ENCODE data around the gene RAI1. TPM values are rescaled to one million over a fixed set of nuclear protein-coding genes. Genes with fewer than 3 reads are reported as not detected.

Gene RAI1
- total and polyA plus RNA-seq, 2 of the 13 experiments (the other 11 are each of a cell fraction or from before 2014, with no cell fraction given) = 3.4 to 5.2 TPM

- TF ChIP-seq KLF16 (CRISPR knock-in tag; IDR thresholded peaks at IDR 0.05) (no peak; a peak in 1 of 4 replicates), KAT8 (CRISPR knock-in tag; IDR thresholded peaks at IDR 0.05) (0 out of 2 replicates have a peak, but pooled peaks have one; percentile 39), IKZF5 (CRISPR knock-in tag; IDR thresholded peaks at IDR 0.05) (peak; percentile 11; the same call in 1 of the 2 replicates), THAP11 (CRISPR knock-in tag; IDR thresholded peaks at IDR 0.05) (peak; percentile 64), ZNF777 (CRISPR knock-in tag; IDR thresholded peaks at IDR 0.05) (0 out of 2 replicates have a peak, but pooled peaks have one; percentile 32), ZNF713 (CRISPR knock-in tag; IDR thresholded peaks at IDR 0.05) (no peak), BHLHE40 (IDR thresholded peaks at IDR 0.05; ENCODE audit: low read length) (no peak), ZNF83 (CRISPR knock-in tag; IDR thresholded peaks at IDR 0.05; ENCODE audit: borderline replicate concordance) (0 out of 2 replicates have a peak, but pooled peaks have one; percentile 28), RCOR2 (CRISPR knock-in tag; IDR thresholded peaks at IDR 0.05) (no peak), RARA (CRISPR knock-in tag; IDR thresholded peaks at IDR 0.05) (no peak), FOXP4 (CRISPR knock-in tag; IDR thresholded peaks at IDR 0.05) (peak; percentile 65; the same call in 1 of the 2 replicates), TIGD3 (CRISPR knock-in tag; IDR thresholded peaks at IDR 0.05; ENCODE audit: borderline replicate concordance) (no peak), ZNF776 (CRISPR knock-in tag; IDR thresholded peaks at IDR 0.05) (peak; percentile 67), ZGPAT (CRISPR knock-in tag; IDR thresholded peaks at IDR 0.05) (peak; percentile 24), ZNF512B (CRISPR knock-in tag; IDR thresholded peaks at IDR 0.05; ENCODE audit: borderline replicate concordance) (no peak), ZNF616 (CRISPR knock-in tag; IDR thresholded peaks at IDR 0.05; ENCODE audit: low read depth) (no peak), TP53 (CRISPR knock-in tag; conservative IDR thresholded peaks at IDR 0.05) (no peak), HNRNPLL (IDR thresholded peaks at IDR 0.05; ENCODE audit: low read depth, low read length, poor library complexity, severe bottlenecking) (peak; percentile 25), PAX8 (CRISPR knock-in tag; IDR thresholded peaks at IDR 0.05; ENCODE audit: borderline replicate concordance) (no peak), SMYD3 (CRISPR knock-in tag; IDR thresholded peaks at IDR 0.05) (no peak)
These were observed 12.3 kb downstream of the RAI1 start (continued) for GRCh38 chr17:17693253-17694168.

Measured in HepG2 (cell line).